Activated T-cell treated with anti-CD3 and anti-CD28 coated beads, Interleukin-2, amount 50 U/mL, for 72 hours (primary cell): Measurements from ENCODE around the gene SUN1. TPM values are rescaled to one million over a fixed set of nuclear protein-coding genes. Genes with fewer than 3 reads are reported as not detected.

Source experiments
- ATAC-seq, 2 donors: fragments of 150-1000 bp; cut with Tn5 transposase; replicated peaks in 1 of 2; 2 replicates each; pipeline ENCODE4 v1.10.0; 2021; ENCODE audit warnings: moderate library complexity in 2 of 2, mild to moderate bottlenecking in 1 of 2
- DNase-seq, 2 donors: peaks; one replicate each; pipeline ENCODE4 v3.0.0; 2021 to 2022; ENCODE audit warnings: mixed read lengths in 1 of 2
- H3K27ac Mint-ChIP-seq: one replicate; pipeline ENCODE4 v1.8.0; 2022; ENCODE audit warnings: mild to moderate bottlenecking, moderate library complexity, mixed read lengths
- H3K27me3 Mint-ChIP-seq: one replicate; pipeline ENCODE4 v1.8.0; 2022; ENCODE audit warnings: low read depth, mixed read lengths
- H3K36me3 Mint-ChIP-seq, 2 donors: one replicate each; pipeline ENCODE4 v1.8.0; 2022; ENCODE audit warnings: mixed read lengths in 2 of 2, mild to moderate bottlenecking in 1 of 2; ENCODE audit not compliant: insufficient read depth in 2 of 2
- H3K4me1 Mint-ChIP-seq: one replicate; pipeline ENCODE4 v1.8.0; 2022; ENCODE audit warnings: low read depth, mixed read lengths
- H3K4me3 Mint-ChIP-seq, 2 donors: one replicate each; pipeline ENCODE4 v1.8.0; 2022; ENCODE audit warnings: mild to moderate bottlenecking in 2 of 2, mixed read lengths in 2 of 2, moderate library complexity in 2 of 2
- H3K9me3 Mint-ChIP-seq, 2 donors: one replicate each; pipeline ENCODE4 v1.8.0; 2022; ENCODE audit warnings: mixed read lengths in 2 of 2
- total RNA-seq, 2 donors: library from RNA; stranded (reverse); gene quantifications; one replicate each; pipeline ENCODE4 v1.2.3, GENCODE V29; 2022

The SUN1 gene
- total RNA-seq, 2 donors from 2014 or later: 77.9 to 84.4 TPM

GRCh38 chr7:874031-874749 lies 41.9 kb downstream of the SUN1 start:
- no peak for DNase-seq
- Mint-ChIP-seq H3K27me3 (no peaks in the 10 kb centered on the region), H3K27ac (peak overlapping the region; percentile 63), H3K9me3 (no peaks in the 10 kb centered on the region), H3K4me1 (peaks cover 26% of the 10 kb centered on the region), H3K36me3 (peaks cover 3 to 8% of the 10 kb centered on the region in 2 donors), H3K4me3 (peak overlapping the region in 1 of 2 donors; percentile 11)
- ATAC-seq: no peak

- Mint-ChIP-seq H3K27ac (no peak overlapping the region), H3K27me3 (no peaks in the 10 kb centered on the region), H3K4me1 (peaks cover 29% of the 10 kb centered on the region), H3K36me3 (peaks cover 3 to 5% of the 10 kb centered on the region in 2 donors), H3K4me3 (no peak overlapping the region), H3K9me3 (no peaks in the 10 kb centered on the region)
- no peak for DNase-seq
- ATAC-seq: no peak
These were observed 42.8 kb downstream of the SUN1 start for GRCh38 chr7:875051-875450.

GRCh38 chr7:875476-876076 lies 43.3 kb downstream of the SUN1 start:
- Mint-ChIP-seq H3K4me3 (peak overlapping the region in 1 of 2 donors; percentile 36), H3K9me3 (no peaks in the 10 kb centered on the region), H3K36me3 (peaks cover 3 to 5% of the 10 kb centered on the region in 2 donors), H3K27me3 (no peaks in the 10 kb centered on the region), H3K4me1 (peaks cover 33% of the 10 kb centered on the region), H3K27ac (no peak overlapping the region)
- DNase-seq (no peak), ATAC-seq (no peak)

GRCh38 chr7:876077-876971 lies 44.0 kb downstream of the SUN1 start, which contains the start of gene GET4:
Gene GET4 (plus strand): TSS chr7:876554. CDS start chr7:876646, 92 bp downstream.
- Mint-ChIP-seq H3K27ac (peak within 1 kb of the TSS; percentile 99), H3K27me3 (no peaks in the 10 kb centered on the region), H3K4me1 (peaks cover 34% of the 10 kb centered on the region), H3K4me3 (peak within 1 kb of the TSS; percentile 98), H3K36me3 (peaks cover 3 to 5% of the 10 kb centered on the region in 2 donors), H3K9me3 (no peaks in the 10 kb centered on the region)
- peak; percentile 97 to 99 for DNase-seq
- peak; percentile 84 to 86 for ATAC-seq

- H3K27me3 Mint-ChIP-seq: no peaks in the 10 kb centered on the region
- H3K4me3 Mint-ChIP-seq: peak overlapping the region; percentile 98
- H3K9me3 Mint-ChIP-seq: no peaks in the 10 kb centered on the region
- DNase-seq (no peak), ATAC-seq (peak in 1 of 2 donors; percentile 11)
- peaks cover 34% of the 10 kb centered on the region for H3K4me1 Mint-ChIP-seq
- peak overlapping the region; percentile 99 for H3K27ac Mint-ChIP-seq
- peaks cover 2 to 5% of the 10 kb centered on the region in 2 donors for H3K36me3 Mint-ChIP-seq
These were observed 44.7 kb downstream of the SUN1 start for GRCh38 chr7:876972-877311.

GRCh38 chr7:877312-878232 lies 45.3 kb downstream of the SUN1 start:
- Mint-ChIP-seq H3K4me1 (peaks cover 34% of the 10 kb centered on the region), H3K27ac (peak overlapping the region; percentile 99), H3K9me3 (no peaks in the 10 kb centered on the region), H3K36me3 (peaks cover 2 to 5% of the 10 kb centered on the region in 2 donors), H3K4me3 (peak overlapping the region; percentile 98), H3K27me3 (no peaks in the 10 kb centered on the region)
- no peak for ATAC-seq
- peak in 1 of 2 donors; percentile 25 for DNase-seq

GRCh38 chr7:879093-879492 lies 46.8 kb downstream of the SUN1 start:
- Mint-ChIP-seq H3K36me3 (peaks cover 2% of the 10 kb centered on the region in 2 donors), H3K9me3 (no peaks in the 10 kb centered on the region), H3K27ac (no peak overlapping the region), H3K27me3 (no peaks in the 10 kb centered on the region), H3K4me1 (peaks cover 22% of the 10 kb centered on the region), H3K4me3 (peak overlapping the region in 1 of 2 donors; percentile 29)
- ATAC-seq (no peak), DNase-seq (no peak)

- Mint-ChIP-seq H3K4me1 (peaks cover 22% of the 10 kb centered on the region), H3K36me3 (peaks cover 2% of the 10 kb centered on the region in 2 donors), H3K27me3 (no peaks in the 10 kb centered on the region), H3K4me3 (no peak overlapping the region), H3K9me3 (no peaks in the 10 kb centered on the region), H3K27ac (no peak overlapping the region)
- ATAC-seq: no peak
- no peak for DNase-seq
These were observed 47.4 kb downstream of the SUN1 start for GRCh38 chr7:879706-880105.

- no peak overlapping the region for H3K27ac Mint-ChIP-seq
- H3K4me1 Mint-ChIP-seq: peaks cover 22% of the 10 kb centered on the region
- ATAC-seq: no peak
- no peaks in the 10 kb centered on the region for H3K27me3 Mint-ChIP-seq
- no peak overlapping the region for H3K4me3 Mint-ChIP-seq
- H3K9me3 Mint-ChIP-seq: no peaks in the 10 kb centered on the region
- no peak for DNase-seq
- peaks cover 2% of the 10 kb centered on the region in 2 donors for H3K36me3 Mint-ChIP-seq
These were observed 48.2 kb downstream of the SUN1 start for GRCh38 chr7:880450-880849.

- no peak overlapping the region for H3K27ac Mint-ChIP-seq
- H3K4me3 Mint-ChIP-seq: no peak overlapping the region
- no peaks in the 10 kb centered on the region for H3K27me3 Mint-ChIP-seq
- no peak for DNase-seq
- H3K4me1 Mint-ChIP-seq: peaks cover 22% of the 10 kb centered on the region
- ATAC-seq: no peak
- peaks cover 2% of the 10 kb centered on the region in 2 donors for H3K36me3 Mint-ChIP-seq
- H3K9me3 Mint-ChIP-seq: no peaks in the 10 kb centered on the region
These were observed 49.4 kb downstream of the SUN1 start for GRCh38 chr7:881441-882234.

GRCh38 chr7:882336-883035 lies 50.2 kb downstream of the SUN1 start:
- H3K9me3 Mint-ChIP-seq: no peaks in the 10 kb centered on the region
- ATAC-seq (no peak), DNase-seq (no peak)
- H3K36me3 Mint-ChIP-seq: no peaks in the 10 kb centered on the region
- H3K4me1 Mint-ChIP-seq: peaks cover 22% of the 10 kb centered on the region
- no peak overlapping the region for H3K4me3 Mint-ChIP-seq
- no peak overlapping the region for H3K27ac Mint-ChIP-seq
- H3K27me3 Mint-ChIP-seq: no peaks in the 10 kb centered on the region
